Chondrocyte (in vitro differentiated cells): ENCODE data around the gene LBX2. TPM values are rescaled to one million over a fixed set of nuclear protein-coding genes. Genes with fewer than 3 reads are reported as not detected.

Experiments used
- DNase-seq: peaks from one replicate; pipeline ENCODE4 v3.0.0; 2021; ENCODE audit warnings: mixed read lengths, low spot score
- H3K27ac Mint-ChIP-seq: one replicate; pipeline ENCODE4 v1.8.0; 2021; ENCODE audit warnings: mild to moderate bottlenecking, moderate library complexity, mixed read lengths; ENCODE audit not compliant: unreplicated experiment
- H3K27me3 Mint-ChIP-seq: 2 replicates; pipeline ENCODE4 v1.8.0; 2021; ENCODE audit warnings: low read depth, mixed read lengths
- H3K36me3 Mint-ChIP-seq: 2 replicates; pipeline ENCODE4 v1.8.0; 2021; ENCODE audit warnings: low read depth, mixed read lengths
- H3K4me1 Mint-ChIP-seq: 2 replicates; pipeline ENCODE4 v1.8.0; 2021; ENCODE audit warnings: low read depth, mild to moderate bottlenecking, mixed read lengths
- H3K4me3 Mint-ChIP-seq: one replicate; pipeline ENCODE4 v1.8.0; 2021; ENCODE audit warnings: mild to moderate bottlenecking, moderate library complexity, mixed read lengths; ENCODE audit not compliant: unreplicated experiment
- H3K9me3 Mint-ChIP-seq: 2 replicates; pipeline ENCODE4 v1.8.0; 2021; ENCODE audit warnings: low read depth, mixed read lengths
- CTCF ChIP-seq: fragments of 200-600 bp; sonication (generic); IDR thresholded peaks from 2 replicates; pipeline ENCODE4 v1.5.0; 2021; ENCODE audit warnings: antibody characterized with exemption, mild to moderate bottlenecking, moderate library complexity
- total RNA-seq: library from RNA; stranded (reverse); gene quantifications from 3 replicates; pipeline ENCODE4 v1.2.1, GENCODE V29; 2021

LBX2 gene
- total RNA-seq, 1 donor from 2014 or later = 2.3 TPM

DNA sequence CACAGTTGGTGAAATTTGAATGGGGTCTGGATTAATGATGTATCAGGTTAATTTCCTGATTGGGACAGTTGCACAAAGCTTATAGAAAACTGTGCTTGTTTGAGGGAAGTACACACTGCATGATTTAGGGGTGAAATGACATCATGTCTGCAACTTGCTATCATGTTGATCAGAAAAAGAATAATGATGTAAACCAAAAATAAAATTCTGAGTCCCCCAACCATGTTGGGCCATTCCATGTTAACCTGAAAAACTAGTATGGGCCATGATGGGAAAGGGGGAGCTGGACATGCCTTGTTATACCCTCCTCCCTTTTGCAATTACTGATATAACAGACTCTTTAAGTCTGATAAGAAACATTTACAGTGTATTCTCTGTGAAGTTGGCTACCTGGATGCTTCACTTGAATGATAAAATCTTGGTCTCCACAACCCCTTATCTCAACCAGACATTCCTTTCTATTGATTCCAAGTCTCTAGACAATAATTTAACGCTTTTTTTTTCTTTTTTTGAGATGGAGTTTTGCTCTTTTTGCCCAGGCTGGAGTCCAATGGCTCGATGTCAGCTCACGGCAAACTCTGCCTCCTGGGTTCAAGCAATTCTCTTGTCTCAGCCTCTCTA, 48.7 kb downstream of the LBX2 start:
- H3K4me1 Mint-ChIP-seq = peaks cover 13% of the 10 kb centered on the region
- H3K36me3 Mint-ChIP-seq = no peaks in the 10 kb centered on the region
- no peak for TF ChIP-seq CTCF
- DNase-seq = no peak
- no peak overlapping the region for H3K27ac Mint-ChIP-seq
- H3K9me3 Mint-ChIP-seq = no peaks in the 10 kb centered on the region
- no peak overlapping the region for H3K4me3 Mint-ChIP-seq
- peaks cover 6% of the 10 kb centered on the region for H3K27me3 Mint-ChIP-seq

- Mint-ChIP-seq H3K36me3 (no peaks in the 10 kb centered on the region), H3K9me3 (no peaks in the 10 kb centered on the region), H3K4me3 (no peak overlapping the region), H3K27ac (no peak overlapping the region), H3K27me3 (peaks cover 9% of the 10 kb centered on the region), H3K4me1 (peaks cover 11% of the 10 kb centered on the region)
- DNase-seq = no peak
- no peak for TF ChIP-seq CTCF
These were observed 50.6 kb downstream of the LBX2 start for GRCh38 chr2:74448771-74449170.

Other genes starting within 250 kb of the LBX2 start
- 0.65 to 2.2 TPM (median 1.2 TPM) in 3 replicates for gene SLC4A5, start 156.2 kb downstream of the LBX2 start, total RNA-seq
- gene DCTN1, start 119.3 kb downstream of the LBX2 start, total RNA-seq = 157 to 167 TPM (median 161 TPM) in 3 replicates
- 1.3 to 3.4 TPM (median 1.5 TPM) in 3 replicates for gene C2orf81, start 78.0 kb downstream of the LBX2 start, total RNA-seq
- 10.4 to 11.2 TPM (median 11.0 TPM) in 3 replicates for gene WDR54, start 77.9 kb downstream of the LBX2 start, total RNA-seq
- 18.3 to 32.4 TPM (median 20.4 TPM) in 3 replicates for gene RTKN, start 57.7 kb downstream of the LBX2 start, total RNA-seq
- gene INO80B, start 44.5 kb downstream of the LBX2 start, total RNA-seq = 23.2 to 35.0 TPM (median 24.3 TPM) in 3 replicates
- 56.1 to 93.0 TPM (median 62.4 TPM) in 3 replicates for gene WBP1, start 41.2 kb downstream of the LBX2 start, total RNA-seq
- 62.6 to 79.0 TPM (median 67.1 TPM) in 3 replicates for gene MOGS, start 34.2 kb downstream of the LBX2 start, total RNA-seq
- gene MRPL53, start 26.9 kb downstream of the LBX2 start, total RNA-seq = 39.9 to 59.8 TPM (median 49.5 TPM) in 3 replicates
- gene CCDC142, start 16.6 kb downstream of the LBX2 start, total RNA-seq = 12.7 to 21.9 TPM (median 13.3 TPM) in 3 replicates
- 17.4 to 25.4 TPM (median 18.1 TPM) in 3 replicates for gene TTC31, start 16.5 kb downstream of the LBX2 start, total RNA-seq
- gene PCGF1, start 8.1 kb upstream of the LBX2 start, total RNA-seq = 26.1 to 30.7 TPM (median 30.0 TPM) in 3 replicates
- 0.10 TPM in 1 of 3 replicates, not detected in the others for gene TLX2, start 14.8 kb upstream of the LBX2 start, total RNA-seq
- gene DQX1, start 26.6 kb upstream of the LBX2 start, total RNA-seq = 0.34 TPM in 1 of 3 replicates, not detected in the others
- 76.8 to 94.3 TPM (median 79.8 TPM) in 3 replicates for gene AUP1, start 30.1 kb upstream of the LBX2 start, total RNA-seq
- gene HTRA2, start 30.3 kb upstream of the LBX2 start, total RNA-seq = 23.8 to 31.2 TPM (median 24.2 TPM) in 3 replicates
- gene LOXL3, start 54.3 kb upstream of the LBX2 start, total RNA-seq = 107 to 112 TPM (median 109 TPM) in 3 replicates
- 33.6 to 46.0 TPM (median 44.4 TPM) in 3 replicates for gene DOK1, start 55.1 kb upstream of the LBX2 start, total RNA-seq
- 0.35 TPM in 1 of 3 replicates, not detected in the others for gene M1AP, start 148.7 kb upstream of the LBX2 start, total RNA-seq
- 14.7 to 17.4 TPM (median 16.7 TPM) in 3 replicates for gene SEMA4F, start 154.6 kb upstream of the LBX2 start, total RNA-seq